Liver (tissue), 9 donors: ENCODE measurements around the gene PDLIM5. TPM values are rescaled to one million over a fixed set of nuclear protein-coding genes. Genes with fewer than 3 reads are reported as not detected.

Source experiments
- DNase-seq: peaks from one replicate; pipeline ENCODE4 v3.0.0-alpha.2; 2017; ENCODE audit warnings: low spot score
- H3K27ac ChIP-seq, 2 donors: one replicate each; pipeline ENCODE4 v1.7.0; 2013; ENCODE audit warnings: inconsistent platforms in 2 of 2, low read length in 2 of 2, control low read depth in 1 of 2, low read depth in 1 of 2, mild to moderate bottlenecking in 1 of 2
- H3K27me3 ChIP-seq, 4 donors: one replicate each; pipeline versions ENCODE4 v1.6.1 to v1.7.0; 2013; ENCODE audit warnings: low read length in 3 of 4, inconsistent platforms in 1 of 4, mild to moderate bottlenecking in 1 of 4, moderate library complexity in 1 of 4; ENCODE audit not compliant: control insufficient read depth in 4 of 4, insufficient read depth in 4 of 4
- H3K36me3 ChIP-seq, 4 donors: one replicate each; pipeline versions ENCODE4 v1.6.1 to v1.7.0; 2013; ENCODE audit warnings: low read length in 3 of 4, mild to moderate bottlenecking in 3 of 4, low read depth in 1 of 4, moderate library complexity in 1 of 4; ENCODE audit not compliant: control insufficient read depth in 4 of 4, insufficient read depth in 3 of 4
- H3K4me1 ChIP-seq, 4 donors: one replicate each; pipeline versions ENCODE4 v1.6.1 to v1.7.0; 2013; ENCODE audit warnings: low read length in 3 of 4, mild to moderate bottlenecking in 3 of 4, moderate library complexity in 1 of 4; ENCODE audit not compliant: control insufficient read depth in 4 of 4, insufficient read depth in 4 of 4
- H3K4me3 ChIP-seq, 3 donors: one replicate each; pipeline versions ENCODE4 v1.6.1 to v1.7.0; 2013; ENCODE audit warnings: low read length in 3 of 3, control low read depth in 1 of 3, low read depth in 1 of 3, mild to moderate bottlenecking in 1 of 3
- H3K9ac ChIP-seq, 2 donors: one replicate each; pipeline ENCODE4 v1.7.0; 2013; ENCODE audit warnings: low read length in 2 of 2, mild to moderate bottlenecking in 2 of 2, moderate library complexity in 2 of 2, control low read depth in 1 of 2, low read depth in 1 of 2
- H3K9me3 ChIP-seq, 4 donors: one replicate each; pipeline versions ENCODE4 v1.6.1 to v1.7.0; 2013; ENCODE audit warnings: low read length in 3 of 4; ENCODE audit not compliant: control insufficient read depth in 4 of 4
- EGR1 ChIP-seq, 2 donors: IDR thresholded peaks; 2 replicates each; pipeline ENCODE4 v1.6.1; 2016 to 2018; ENCODE audit warnings: antibody characterized with exemption in 2 of 2, low read depth in 2 of 2
- FOXA1 ChIP-seq: IDR thresholded peaks from 2 replicates; pipeline ENCODE4 v1.6.1; 2016; ENCODE audit warnings: antibody characterized with exemption
- FOXA2 ChIP-seq: IDR thresholded peaks from 2 replicates; pipeline ENCODE4 v1.6.1; 2016; ENCODE audit warnings: antibody characterized with exemption
- GABPA ChIP-seq, 2 donors: IDR thresholded peaks in 1 of 2; conservative IDR thresholded peaks in 1 of 2; 2 replicates each; pipeline ENCODE4 v1.6.1; 2016; ENCODE audit warnings: antibody characterized with exemption in 2 of 2, mild to moderate bottlenecking in 1 of 2, moderate library complexity in 1 of 2
- HNF4A ChIP-seq, 2 donors: conservative IDR thresholded peaks; 2 replicates each; pipeline ENCODE4 v1.6.1; 2016; ENCODE audit warnings: antibody characterized with exemption in 2 of 2, mild to moderate bottlenecking in 2 of 2
- HNF4G ChIP-seq: IDR thresholded peaks from 2 replicates; pipeline ENCODE4 v1.6.1; 2016; ENCODE audit warnings: antibody characterized with exemption
- JUND ChIP-seq, 2 donors: IDR thresholded peaks; 2 replicates each; pipeline ENCODE4 v1.6.1; 2016; ENCODE audit warnings: antibody characterized with exemption in 2 of 2
- NR2F2 ChIP-seq: IDR thresholded peaks from 2 replicates; pipeline ENCODE4 v1.6.1; 2016; ENCODE audit warnings: antibody characterized with exemption
- RAD21 ChIP-seq, 2 donors: IDR thresholded peaks; 2 replicates each; pipeline ENCODE4 v1.6.1; 2016; ENCODE audit warnings: antibody characterized with exemption in 2 of 2, mild to moderate bottlenecking in 2 of 2
- RXRA ChIP-seq, 2 donors: IDR thresholded peaks; 2 replicates each; pipeline ENCODE4 v1.6.1; 2017 to 2018; ENCODE audit warnings: antibody characterized with exemption in 2 of 2, mild to moderate bottlenecking in 1 of 2
- SP1 ChIP-seq: IDR thresholded peaks from 2 replicates; pipeline ENCODE4 v1.6.1; 2018; ENCODE audit warnings: antibody characterized with exemption, mild to moderate bottlenecking
- TAF1 ChIP-seq: conservative IDR thresholded peaks from 2 replicates; pipeline ENCODE4 v1.6.1; 2016; ENCODE audit warnings: antibody characterized with exemption, mild to moderate bottlenecking
- YY1 ChIP-seq: IDR thresholded peaks from 2 replicates; pipeline ENCODE4 v1.6.1; 2016; ENCODE audit warnings: antibody characterized with exemption, mild to moderate bottlenecking
- WGBS: extraction: QIAGEN DNeasy Blood & Tissue Kit; methylation state at CpG from one replicate; pipeline ENCODE4 v1.1.7; 2013; 5-methylcytosine and 5-hydroxymethylcytosine counted together
- polyA plus RNA-seq, 2 donors: library from polyadenylated mRNA; stranded (reverse) in 1 of 2; unstranded in 1 of 2; fragments of 200-250 nt in 1 of 2; fragments of >200 nt in 1 of 2; fragmentation: Nextera tagmentation in 1 of 2; extraction: Ambion mirVana in 1 of 2; gene quantifications; one replicate each; pipeline versions ENCODE4 v1.2.1 to v1.2.3, GENCODE V29; 2013 to 2015
- total RNA-seq, 2 donors: library from RNA; depleted of rRNA; stranded (reverse); fragments of >200 nt; gene quantifications; one replicate each; pipeline ENCODE4 v1.2.3, GENCODE V29; 2014
- TF ChIP-seq, protein P1 (sequence below): IDR thresholded peaks from 2 replicates; pipeline ENCODE4 v1.6.1; 2016; ENCODE audit warnings: antibody characterized with exemption
- TF ChIP-seq, protein P2 (sequence below): IDR thresholded peaks from 2 replicates; pipeline ENCODE4 v1.6.1; 2016; ENCODE audit warnings: antibody characterized with exemption
- TF ChIP-seq, protein P3 (sequence below): fragments of 150-350 bp; IDR thresholded peaks from 2 replicates; pipeline ENCODE4 v1.5.1; 2017; ENCODE audit warnings: improper control_type of control experiment, low read depth, low read length; ENCODE audit not compliant: missing input control
- TF ChIP-seq, protein P4 (sequence below): IDR thresholded peaks from 2 replicates; pipeline ENCODE4 v1.6.1; 2016; ENCODE audit warnings: antibody characterized with exemption, mild to moderate bottlenecking
- TF ChIP-seq, protein P5 (sequence below): IDR thresholded peaks from 2 replicates; pipeline ENCODE4 v1.6.1; 2016; ENCODE audit warnings: antibody characterized with exemption
- donor health status: healthy.
- donor health status: healthy.
- donor health status: healthy.
- donor health status: healthy.
- donor health status: healthy.

The PDLIM5 gene
- total and polyA plus RNA-seq, 4 donors = 19.1 to 114 (median 67.8) TPM

DNA sequence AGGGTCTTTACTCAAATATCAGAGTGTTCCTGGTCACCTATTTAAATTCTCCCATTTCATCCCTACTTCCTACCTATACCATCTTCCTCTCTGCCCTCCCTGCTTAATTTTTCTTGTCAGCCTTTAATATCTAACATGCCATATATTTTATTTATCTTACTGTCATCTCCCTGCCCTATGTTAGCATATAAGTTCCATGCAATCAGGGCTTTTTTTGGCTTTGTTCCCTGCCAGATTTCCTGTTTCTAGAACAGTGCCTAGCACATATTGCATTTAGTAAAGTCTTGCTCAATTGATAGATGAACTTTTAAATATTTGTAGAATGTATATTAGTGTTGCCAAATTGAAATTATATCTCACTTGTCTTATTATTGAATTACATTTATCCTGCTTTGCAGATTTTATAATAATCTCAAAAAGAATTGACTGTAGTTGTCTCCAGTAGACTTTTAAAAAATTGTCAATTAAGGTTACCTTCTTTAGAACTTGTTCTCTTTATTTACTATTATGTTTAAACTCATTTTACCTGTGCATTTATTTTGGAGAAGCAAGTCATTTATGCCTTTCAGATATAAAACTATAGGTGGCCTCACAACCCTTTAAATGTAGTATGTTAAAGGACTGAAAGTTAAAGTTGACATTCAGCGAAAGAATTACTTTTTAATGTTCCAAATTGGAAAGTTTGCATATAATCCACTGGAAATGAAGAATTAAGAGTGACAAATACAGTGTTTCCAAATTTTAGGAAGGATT is 197.8 kb downstream of the PDLIM5 start:
- peak overlapping the region in 1 of 2 donors; percentile 29 for H3K9ac ChIP-seq
- H3K27me3 ChIP-seq = no peaks in the 10 kb centered on the region
- no peak overlapping the region for H3K4me3 ChIP-seq
- peaks cover 5 to 29% (median 15%) of the 10 kb centered on the region in 4 donors for H3K4me1 ChIP-seq
- H3K27ac ChIP-seq = peak overlapping the region; percentile 9 to 40
- DNase-seq = no peak
- WGBS = 87% methylated on average over 1 of the region's 1 CpG
- H3K36me3 ChIP-seq = peaks cover 0 to 20% (median 15%) of the 10 kb centered on the region in 4 donors
- no peaks in the 10 kb centered on the region for H3K9me3 ChIP-seq
- TF ChIP-seq GABPA (IDR thresholded peaks at IDR 0.05 in 1 of 2, conservative IDR thresholded peaks at IDR 0.05 in 1 of 2) (no peak), TAF1 (no peak), HNF4A (conservative IDR thresholded peaks at IDR 0.05) (no peak), JUND (IDR thresholded peaks at IDR 0.05) (no peak), HNF4G (no peak), FOXA2 (no peak)
- TF ChIP-seq, protein P1, sequence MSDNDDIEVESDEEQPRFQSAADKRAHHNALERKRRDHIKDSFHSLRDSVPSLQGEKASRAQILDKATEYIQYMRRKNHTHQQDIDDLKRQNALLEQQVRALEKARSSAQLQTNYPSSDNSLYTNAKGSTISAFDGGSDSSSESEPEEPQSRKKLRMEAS = no peak

DNA sequence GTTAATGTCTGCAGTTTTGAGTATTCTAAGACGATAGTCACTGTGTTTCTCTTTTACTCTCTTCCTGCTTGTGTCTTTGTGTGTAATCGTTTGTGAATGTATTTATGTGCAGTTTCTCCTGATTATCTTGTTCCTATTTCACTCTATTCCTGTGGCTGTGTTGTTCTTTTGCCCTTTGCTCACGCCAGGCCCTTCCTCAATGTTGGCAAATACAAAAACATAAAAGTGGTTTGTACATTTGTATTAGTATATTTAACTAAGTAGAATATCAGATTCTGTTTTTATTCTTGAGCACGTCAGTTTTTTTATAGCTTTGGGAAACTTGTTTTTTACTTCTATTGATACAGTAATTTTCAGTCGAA is 198.4 kb downstream of the PDLIM5 start:
- 24% methylated on average over 5 of the region's 5 CpGs for WGBS
- Histone ChIP-seq H3K27ac (peak overlapping the region; percentile 9 to 26), H3K4me3 (no peak overlapping the region), H3K9me3 (no peaks in the 10 kb centered on the region), H3K4me1 (peaks cover 5 to 29% (median 15%) of the 10 kb centered on the region in 4 donors), H3K36me3 (peaks cover 0 to 18% (median 15%) of the 10 kb centered on the region in 4 donors), H3K27me3 (no peaks in the 10 kb centered on the region), H3K9ac (peak overlapping the region in 1 of 2 donors; percentile 36)
- no peak for DNase-seq
- TF ChIP-seq YY1 = no peak
- TF ChIP-seq, protein P2, sequence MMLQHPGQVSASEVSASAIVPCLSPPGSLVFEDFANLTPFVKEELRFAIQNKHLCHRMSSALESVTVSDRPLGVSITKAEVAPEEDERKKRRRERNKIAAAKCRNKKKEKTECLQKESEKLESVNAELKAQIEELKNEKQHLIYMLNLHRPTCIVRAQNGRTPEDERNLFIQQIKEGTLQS = no peak
- TF ChIP-seq, protein P3, sequence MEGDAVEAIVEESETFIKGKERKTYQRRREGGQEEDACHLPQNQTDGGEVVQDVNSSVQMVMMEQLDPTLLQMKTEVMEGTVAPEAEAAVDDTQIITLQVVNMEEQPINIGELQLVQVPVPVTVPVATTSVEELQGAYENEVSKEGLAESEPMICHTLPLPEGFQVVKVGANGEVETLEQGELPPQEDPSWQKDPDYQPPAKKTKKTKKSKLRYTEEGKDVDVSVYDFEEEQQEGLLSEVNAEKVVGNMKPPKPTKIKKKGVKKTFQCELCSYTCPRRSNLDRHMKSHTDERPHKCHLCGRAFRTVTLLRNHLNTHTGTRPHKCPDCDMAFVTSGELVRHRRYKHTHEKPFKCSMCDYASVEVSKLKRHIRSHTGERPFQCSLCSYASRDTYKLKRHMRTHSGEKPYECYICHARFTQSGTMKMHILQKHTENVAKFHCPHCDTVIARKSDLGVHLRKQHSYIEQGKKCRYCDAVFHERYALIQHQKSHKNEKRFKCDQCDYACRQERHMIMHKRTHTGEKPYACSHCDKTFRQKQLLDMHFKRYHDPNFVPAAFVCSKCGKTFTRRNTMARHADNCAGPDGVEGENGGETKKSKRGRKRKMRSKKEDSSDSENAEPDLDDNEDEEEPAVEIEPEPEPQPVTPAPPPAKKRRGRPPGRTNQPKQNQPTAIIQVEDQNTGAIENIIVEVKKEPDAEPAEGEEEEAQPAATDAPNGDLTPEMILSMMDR = no peak
- TF ChIP-seq TAF1 = no peak
- TF ChIP-seq RAD21 (IDR thresholded peaks at IDR 0.05) = no peak
- TF ChIP-seq, protein P4, sequence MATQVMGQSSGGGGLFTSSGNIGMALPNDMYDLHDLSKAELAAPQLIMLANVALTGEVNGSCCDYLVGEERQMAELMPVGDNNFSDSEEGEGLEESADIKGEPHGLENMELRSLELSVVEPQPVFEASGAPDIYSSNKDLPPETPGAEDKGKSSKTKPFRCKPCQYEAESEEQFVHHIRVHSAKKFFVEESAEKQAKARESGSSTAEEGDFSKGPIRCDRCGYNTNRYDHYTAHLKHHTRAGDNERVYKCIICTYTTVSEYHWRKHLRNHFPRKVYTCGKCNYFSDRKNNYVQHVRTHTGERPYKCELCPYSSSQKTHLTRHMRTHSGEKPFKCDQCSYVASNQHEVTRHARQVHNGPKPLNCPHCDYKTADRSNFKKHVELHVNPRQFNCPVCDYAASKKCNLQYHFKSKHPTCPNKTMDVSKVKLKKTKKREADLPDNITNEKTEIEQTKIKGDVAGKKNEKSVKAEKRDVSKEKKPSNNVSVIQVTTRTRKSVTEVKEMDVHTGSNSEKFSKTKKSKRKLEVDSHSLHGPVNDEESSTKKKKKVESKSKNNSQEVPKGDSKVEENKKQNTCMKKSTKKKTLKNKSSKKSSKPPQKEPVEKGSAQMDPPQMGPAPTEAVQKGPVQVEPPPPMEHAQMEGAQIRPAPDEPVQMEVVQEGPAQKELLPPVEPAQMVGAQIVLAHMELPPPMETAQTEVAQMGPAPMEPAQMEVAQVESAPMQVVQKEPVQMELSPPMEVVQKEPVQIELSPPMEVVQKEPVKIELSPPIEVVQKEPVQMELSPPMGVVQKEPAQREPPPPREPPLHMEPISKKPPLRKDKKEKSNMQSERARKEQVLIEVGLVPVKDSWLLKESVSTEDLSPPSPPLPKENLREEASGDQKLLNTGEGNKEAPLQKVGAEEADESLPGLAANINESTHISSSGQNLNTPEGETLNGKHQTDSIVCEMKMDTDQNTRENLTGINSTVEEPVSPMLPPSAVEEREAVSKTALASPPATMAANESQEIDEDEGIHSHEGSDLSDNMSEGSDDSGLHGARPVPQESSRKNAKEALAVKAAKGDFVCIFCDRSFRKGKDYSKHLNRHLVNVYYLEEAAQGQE = no peak
- TF ChIP-seq, protein P1 = no peak
- no peak for TF ChIP-seq GABPA (IDR thresholded peaks at IDR 0.05 in 1 of 2, conservative IDR thresholded peaks at IDR 0.05 in 1 of 2)
- no peak for TF ChIP-seq FOXA1
- TF ChIP-seq EGR1 (IDR thresholded peaks at IDR 0.05; ENCODE audit: low read depth in 2 of 2) = no peak
- TF ChIP-seq HNF4G = no peak
- no peak for TF ChIP-seq NR2F2
- TF ChIP-seq HNF4A (conservative IDR thresholded peaks at IDR 0.05) = no peak
- TF ChIP-seq RXRA (IDR thresholded peaks at IDR 0.05) = no peak
- TF ChIP-seq, protein P5, sequence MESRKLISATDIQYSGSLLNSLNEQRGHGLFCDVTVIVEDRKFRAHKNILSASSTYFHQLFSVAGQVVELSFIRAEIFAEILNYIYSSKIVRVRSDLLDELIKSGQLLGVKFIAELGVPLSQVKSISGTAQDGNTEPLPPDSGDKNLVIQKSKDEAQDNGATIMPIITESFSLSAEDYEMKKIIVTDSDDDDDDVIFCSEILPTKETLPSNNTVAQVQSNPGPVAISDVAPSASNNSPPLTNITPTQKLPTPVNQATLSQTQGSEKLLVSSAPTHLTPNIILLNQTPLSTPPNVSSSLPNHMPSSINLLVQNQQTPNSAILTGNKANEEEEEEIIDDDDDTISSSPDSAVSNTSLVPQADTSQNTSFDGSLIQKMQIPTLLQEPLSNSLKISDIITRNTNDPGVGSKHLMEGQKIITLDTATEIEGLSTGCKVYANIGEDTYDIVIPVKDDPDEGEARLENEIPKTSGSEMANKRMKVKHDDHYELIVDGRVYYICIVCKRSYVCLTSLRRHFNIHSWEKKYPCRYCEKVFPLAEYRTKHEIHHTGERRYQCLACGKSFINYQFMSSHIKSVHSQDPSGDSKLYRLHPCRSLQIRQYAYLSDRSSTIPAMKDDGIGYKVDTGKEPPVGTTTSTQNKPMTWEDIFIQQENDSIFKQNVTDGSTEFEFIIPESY = no peak
- no peak for TF ChIP-seq FOXA2
- TF ChIP-seq SP1 = no peak
- TF ChIP-seq JUND (IDR thresholded peaks at IDR 0.05) = no peak
